ENCODE results near the gene DHRS2.

DNA sequence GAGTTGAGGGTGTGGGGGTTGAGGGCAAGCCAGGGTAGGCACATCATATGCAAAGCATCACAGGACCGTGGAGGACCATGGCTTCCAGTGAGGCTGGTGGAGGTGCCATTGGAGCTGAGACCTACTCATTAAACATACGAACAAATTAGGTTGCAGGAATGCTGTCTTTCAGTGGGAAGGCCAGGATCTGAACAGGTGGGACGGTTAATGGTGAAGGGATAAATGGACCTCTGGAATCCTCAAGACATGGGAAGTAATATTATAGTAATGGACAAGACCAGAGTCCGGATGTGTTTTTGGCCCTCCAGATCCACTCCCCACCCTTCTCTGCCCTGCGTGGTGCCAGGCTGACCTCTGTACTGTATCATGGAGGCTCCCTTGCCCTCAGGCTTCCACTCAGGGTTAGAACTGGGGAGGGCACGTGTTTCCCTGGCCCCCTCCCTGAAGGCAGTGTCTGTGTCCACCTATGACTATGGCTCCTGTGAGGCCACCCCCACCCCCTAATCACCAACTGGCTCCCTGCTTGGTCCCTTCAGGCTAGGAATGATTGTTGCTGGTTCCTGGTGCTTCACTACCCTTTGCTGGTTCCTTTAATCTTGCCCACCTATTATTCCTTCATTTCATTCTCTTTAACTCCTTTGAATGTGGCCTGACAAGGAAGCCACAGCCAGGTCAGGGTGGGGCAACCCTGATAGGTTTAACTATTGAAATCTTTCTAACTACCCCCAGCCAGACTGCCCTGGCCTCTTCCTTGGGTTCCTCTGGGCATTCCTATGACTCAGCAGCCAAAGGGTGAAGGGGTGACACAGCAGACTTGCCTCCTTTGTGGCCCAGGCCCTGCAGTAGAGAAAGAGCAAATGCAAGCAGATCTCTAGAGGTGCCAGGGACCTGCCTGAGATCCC, 10.7 kb downstream of the DHRS2 start:
- TF ChIP-seq ZNF274 (IDR thresholded peaks at IDR 0.05; ENCODE audit: low read depth, low read length) = no peak
- no peak for TF ChIP-seq YY1 (IDR thresholded peaks at IDR 0.05; ENCODE audit: insufficient read depth, insufficient read length)

Measured in NT2/D1 (cell line).